Endothelial cell of umbilical vein (primary cell): Measurements from ENCODE around the gene SWAP70.

ENCODE experiments used
- EZH2 ChIP-seq: IDR thresholded peaks from 2 replicates; pipeline ENCODE4 v1.6.1; 2012; ENCODE audit warnings: borderline replicate concordance, low read depth, mild to moderate bottlenecking, moderate library complexity, low read length, inconsistent platforms; ENCODE audit not compliant: severe bottlenecking
- GATA2 ChIP-seq: IDR thresholded peaks from 2 replicates; pipeline ENCODE4 v1.7.0; 2011; ENCODE audit warnings: low read depth, mild to moderate bottlenecking, moderate library complexity, mixed read lengths, low read length; ENCODE audit not compliant: insufficient read length, insufficient read depth
- POLR2AphosphoS5 ChIP-seq: IDR thresholded peaks from 2 replicates; pipeline ENCODE4 v1.6.1; 2012; ENCODE audit warnings: low read depth, mild to moderate bottlenecking, control low read depth, low read length, moderate library complexity; ENCODE audit not compliant: insufficient read depth
- TF ChIP-seq, protein P1 (sequence below): IDR thresholded peaks from 2 replicates; pipeline ENCODE4 v1.6.1; 2011; ENCODE audit not compliant: insufficient read depth, insufficient read length
- TF ChIP-seq, protein P2 (sequence below), 2 donors: IDR thresholded peaks; 1 replicate in 1 of 2; 2 replicates in 1 of 2; pipeline ENCODE4 v1.5.1; 2011; ENCODE audit warnings: low read length in 2 of 2, mild to moderate bottlenecking in 2 of 2, moderate library complexity in 2 of 2, control low read depth in 1 of 2, inconsistent platforms in 1 of 2, low read depth in 1 of 2; ENCODE audit not compliant: insufficient read depth in 1 of 2; ENCODE audit errors: extremely low read depth in 1 of 2

DNA sequence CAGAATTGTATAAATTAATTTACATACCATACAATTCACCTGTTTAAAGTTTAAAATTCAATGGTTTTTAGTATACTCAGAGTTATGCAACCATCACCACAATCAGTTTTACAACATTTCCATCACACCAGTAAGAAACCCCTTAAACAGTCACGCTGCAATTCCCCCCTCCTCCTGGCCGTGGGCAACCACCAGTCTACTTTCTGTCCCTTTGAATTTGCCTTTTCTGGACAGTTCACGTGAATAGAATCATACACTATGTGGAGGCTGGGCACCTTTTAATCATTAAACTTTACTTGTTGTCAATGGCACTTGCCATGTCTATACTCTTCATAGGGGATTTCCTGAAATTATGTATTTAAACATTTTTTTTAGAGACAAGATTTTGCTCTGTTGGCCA lies 20.1 kb upstream of the SWAP70 start:
- TF ChIP-seq, protein P1, sequence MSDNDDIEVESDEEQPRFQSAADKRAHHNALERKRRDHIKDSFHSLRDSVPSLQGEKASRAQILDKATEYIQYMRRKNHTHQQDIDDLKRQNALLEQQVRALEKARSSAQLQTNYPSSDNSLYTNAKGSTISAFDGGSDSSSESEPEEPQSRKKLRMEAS, result no peak
- TF ChIP-seq EZH2 (no peak), GATA2 (no peak), POLR2AphosphoS5 (no peak)
- TF ChIP-seq, protein P2, sequence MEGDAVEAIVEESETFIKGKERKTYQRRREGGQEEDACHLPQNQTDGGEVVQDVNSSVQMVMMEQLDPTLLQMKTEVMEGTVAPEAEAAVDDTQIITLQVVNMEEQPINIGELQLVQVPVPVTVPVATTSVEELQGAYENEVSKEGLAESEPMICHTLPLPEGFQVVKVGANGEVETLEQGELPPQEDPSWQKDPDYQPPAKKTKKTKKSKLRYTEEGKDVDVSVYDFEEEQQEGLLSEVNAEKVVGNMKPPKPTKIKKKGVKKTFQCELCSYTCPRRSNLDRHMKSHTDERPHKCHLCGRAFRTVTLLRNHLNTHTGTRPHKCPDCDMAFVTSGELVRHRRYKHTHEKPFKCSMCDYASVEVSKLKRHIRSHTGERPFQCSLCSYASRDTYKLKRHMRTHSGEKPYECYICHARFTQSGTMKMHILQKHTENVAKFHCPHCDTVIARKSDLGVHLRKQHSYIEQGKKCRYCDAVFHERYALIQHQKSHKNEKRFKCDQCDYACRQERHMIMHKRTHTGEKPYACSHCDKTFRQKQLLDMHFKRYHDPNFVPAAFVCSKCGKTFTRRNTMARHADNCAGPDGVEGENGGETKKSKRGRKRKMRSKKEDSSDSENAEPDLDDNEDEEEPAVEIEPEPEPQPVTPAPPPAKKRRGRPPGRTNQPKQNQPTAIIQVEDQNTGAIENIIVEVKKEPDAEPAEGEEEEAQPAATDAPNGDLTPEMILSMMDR (IDR thresholded peaks at IDR 0.05; ENCODE audit: extremely low read depth in 1 of 2, insufficient read depth in 1 of 2, low read depth in 1 of 2, low read length in 2 of 2), result no peak
